HG03378 (cell line): ENCODE data around the gene TRUB1.

Experiments used
- ATAC-seq: cut with Tn5 transposase; IDR thresholded peaks from one replicate; pipeline ENCODE4 v1.9.1; 2021; ENCODE audit warnings: mild to moderate bottlenecking, moderate library complexity; ENCODE audit not compliant: unreplicated experiment

TRUB1 gene

DNA sequence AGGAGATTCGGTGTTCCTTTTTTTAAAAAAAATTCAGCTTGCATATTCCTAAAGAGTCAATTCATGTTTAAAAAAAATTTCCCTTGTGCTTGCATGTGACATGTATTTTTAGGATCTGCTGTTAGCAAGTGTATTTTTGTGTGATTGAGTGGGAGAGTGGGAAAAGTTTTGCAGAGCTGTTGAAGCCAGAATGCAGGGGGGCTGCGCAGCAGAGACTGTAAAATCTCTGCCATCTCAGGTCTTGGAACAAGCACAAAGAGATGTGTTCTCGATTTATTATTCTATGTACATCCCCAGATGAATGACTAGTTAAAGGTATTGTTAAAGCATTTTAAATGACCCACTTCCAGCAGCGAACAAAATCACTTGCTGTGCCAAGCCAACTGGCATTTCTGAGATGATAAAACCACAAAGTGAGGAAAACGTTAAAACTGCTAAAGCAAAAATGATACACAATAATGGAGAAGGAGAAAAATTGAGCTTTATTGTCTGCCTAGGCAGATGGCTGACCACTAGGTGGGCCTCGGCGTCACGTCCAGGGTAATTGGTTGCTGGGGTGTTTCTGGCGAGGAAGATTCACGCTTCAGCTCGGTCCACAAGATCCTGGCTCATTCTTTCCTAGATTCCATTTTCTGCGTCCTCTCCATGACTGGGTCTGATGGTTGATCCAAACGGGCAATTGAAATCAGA lies 88.2 kb downstream of the TRUB1 start:
- ATAC-seq = no peak

DNA sequence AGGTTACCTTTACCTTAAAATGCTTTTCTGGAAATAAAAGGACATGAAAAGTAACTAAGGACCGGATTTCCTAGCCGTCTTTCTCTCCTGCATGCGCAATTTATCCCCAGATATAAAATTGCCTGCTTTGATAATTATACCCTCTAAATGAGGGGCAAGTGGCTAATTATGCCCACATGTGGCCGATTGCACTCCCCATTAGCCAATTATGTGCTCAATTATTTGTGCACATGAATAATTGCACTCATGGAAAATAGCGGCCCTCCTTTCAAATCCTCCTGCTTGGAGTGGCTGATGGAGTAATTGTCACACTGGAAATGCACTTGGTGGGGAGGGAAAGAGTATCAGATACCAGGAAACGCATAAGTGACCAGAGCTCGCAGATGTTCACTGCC lies 88.7 kb downstream of the TRUB1 start:
- ATAC-seq = no peak
